Trophoblast cell (in vitro differentiated cells and primary cell): ENCODE data around the gene C1orf159.

ENCODE experiments used
- DNase-seq, 2 donors: peaks; one replicate each; pipeline ENCODE4 v3.0.0-alpha.2; 2016
- H2AFZ ChIP-seq: 2 replicates; pipeline ENCODE4 v1.6.1; 2013; ENCODE audit warnings: low read length, moderate library complexity, mild to moderate bottlenecking; ENCODE audit not compliant: insufficient read depth, poor library complexity
- H2AK5ac ChIP-seq: 2 replicates; pipeline ENCODE4 v1.6.1; 2013; ENCODE audit warnings: mild to moderate bottlenecking, low read length
- H2BK120ac ChIP-seq: 2 replicates; pipeline ENCODE4 v1.6.1; 2013; ENCODE audit warnings: low read length, mild to moderate bottlenecking, moderate library complexity; ENCODE audit not compliant: insufficient read depth, poor library complexity
- H2BK12ac ChIP-seq: 2 replicates; pipeline ENCODE4 v1.6.1; 2013; ENCODE audit warnings: mild to moderate bottlenecking, low read length, moderate library complexity
- H2BK5ac ChIP-seq: 2 replicates; pipeline ENCODE4 v1.6.1; 2013; ENCODE audit warnings: low read length, low read depth, moderate library complexity, mild to moderate bottlenecking; ENCODE audit not compliant: poor library complexity
- H3K14ac ChIP-seq: 2 replicates; pipeline ENCODE4 v1.6.1; 2013; ENCODE audit warnings: mild to moderate bottlenecking, low read length
- H3K18ac ChIP-seq: 2 replicates; pipeline ENCODE4 v1.6.1; 2013; ENCODE audit warnings: mild to moderate bottlenecking, low read length
- H3K23ac ChIP-seq: 2 replicates; pipeline ENCODE4 v1.6.1; 2013; ENCODE audit warnings: low read length
- H3K27ac ChIP-seq: 2 replicates; pipeline ENCODE4 v1.5.1; 2013; ENCODE audit warnings: low read depth, mild to moderate bottlenecking, inconsistent platforms, low read length, moderate library complexity
- H3K27me3 ChIP-seq: 2 replicates; pipeline ENCODE4 v1.6.1; 2013; ENCODE audit warnings: inconsistent platforms, mild to moderate bottlenecking, low read length, moderate library complexity; ENCODE audit not compliant: insufficient read depth
- H3K36me3 ChIP-seq, 2 experiments: 1 replicate in 1 of 2; 2 replicates in 1 of 2; pipeline ENCODE4 v1.6.1; 2013; ENCODE audit warnings: low read length in 2 of 2, mild to moderate bottlenecking in 2 of 2, moderate library complexity in 1 of 2; ENCODE audit not compliant: insufficient read depth in 2 of 2, control insufficient read depth in 1 of 2
- H3K4ac ChIP-seq: 2 replicates; pipeline ENCODE4 v1.6.1; 2013; ENCODE audit warnings: low read depth, mild to moderate bottlenecking, low read length, moderate library complexity
- H3K4me1 ChIP-seq, 2 experiments: 1 replicate in 1 of 2; 2 replicates in 1 of 2; pipeline ENCODE4 v1.6.1; 2013; ENCODE audit warnings: low read length in 2 of 2, mild to moderate bottlenecking in 2 of 2, moderate library complexity in 1 of 2; ENCODE audit not compliant: insufficient read depth in 2 of 2, control insufficient read depth in 1 of 2
- H3K4me2 ChIP-seq: 2 replicates; pipeline ENCODE4 v1.6.1; 2013; ENCODE audit warnings: inconsistent platforms, mild to moderate bottlenecking, low read length, moderate library complexity
- H3K4me3 ChIP-seq: 2 replicates; pipeline ENCODE4 v1.5.1; 2013; ENCODE audit warnings: mild to moderate bottlenecking, low read depth, low read length, inconsistent platforms
- H3K79me1 ChIP-seq: one replicate; pipeline ENCODE4 v1.6.1; 2013; ENCODE audit warnings: low read length
- H3K79me2 ChIP-seq: 2 replicates; pipeline ENCODE4 v1.6.1; 2013; ENCODE audit warnings: low read length, mild to moderate bottlenecking; ENCODE audit not compliant: control insufficient read depth, insufficient read depth, poor library complexity
- H3K9ac ChIP-seq: 2 replicates; pipeline ENCODE4 v1.6.1; 2013; ENCODE audit warnings: mild to moderate bottlenecking, low read length
- H3K9me3 ChIP-seq: 2 replicates; pipeline ENCODE4 v1.6.1; 2013; ENCODE audit warnings: low read depth, mild to moderate bottlenecking, control low read depth, inconsistent platforms, low read length; ENCODE audit not compliant: insufficient read depth
- H4K12ac ChIP-seq: 2 replicates; pipeline ENCODE4 v1.6.1; 2013; ENCODE audit warnings: low read depth, mild to moderate bottlenecking, low read length, moderate library complexity
- H4K8ac ChIP-seq: 2 replicates; pipeline ENCODE4 v1.6.1; 2013; ENCODE audit warnings: low read depth, mild to moderate bottlenecking, low read length, moderate library complexity
- H4K91ac ChIP-seq: one replicate; pipeline ENCODE4 v1.6.1; 2013; ENCODE audit warnings: low read depth, mild to moderate bottlenecking, low read length, moderate library complexity
- WGBS: extraction: QIAGEN DNeasy Blood & Tissue Kit; methylation state at CpG from one replicate; pipeline ENCODE4 v1.1.7; 2013; ENCODE audit warnings: missing lambda C conversion rate; ENCODE audit not compliant: insufficient read length, insufficient coverage; ENCODE audit errors: extremely low coverage; 5-methylcytosine and 5-hydroxymethylcytosine counted together

Gene C1orf159

DNA sequence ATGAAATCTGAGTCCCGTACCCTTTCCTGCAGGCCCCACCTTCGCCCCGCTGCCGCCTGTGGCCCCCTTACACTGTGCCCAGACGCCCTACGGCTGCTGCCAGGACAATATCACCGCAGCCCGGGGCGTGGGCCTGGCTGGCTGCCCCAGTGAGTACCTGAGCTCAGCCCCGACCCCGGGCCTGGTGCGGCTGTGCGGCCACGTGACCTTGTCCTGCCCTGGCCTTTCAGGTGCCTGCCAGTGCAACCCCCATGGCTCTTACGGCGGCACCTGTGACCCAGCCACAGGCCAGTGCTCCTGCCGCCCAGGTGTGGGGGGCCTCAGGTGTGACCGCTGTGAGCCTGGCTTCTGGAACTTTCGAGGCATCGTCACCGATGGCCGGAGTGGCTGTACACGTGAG lies 70.8 kb downstream of the C1orf159 start:
- H4K8ac ChIP-seq = no peak overlapping the region
- WGBS = no CpG with 5 or more reads among the region's 23 CpGs
- no peak overlapping the region for H4K12ac ChIP-seq
- H2AFZ ChIP-seq = no peak overlapping the region
- no peak overlapping the region for H2BK120ac ChIP-seq
- no peak overlapping the region for H3K9ac ChIP-seq
- no peak overlapping the region for H3K4me3 ChIP-seq
- H2BK12ac ChIP-seq = no peak overlapping the region
- H3K79me2 ChIP-seq = no peaks in the 10 kb centered on the region
- no peak overlapping the region for H3K14ac ChIP-seq
- peaks cover 5 to 7% of the 10 kb centered on the region in 2 experiments for H3K4me1 ChIP-seq
- H2AK5ac ChIP-seq = no peak overlapping the region
- H3K4me2 ChIP-seq = no peak overlapping the region
- no peak overlapping the region for H3K4ac ChIP-seq
- peaks cover 77 to 84% of the 10 kb centered on the region in 2 experiments for H3K36me3 ChIP-seq
- no peaks in the 10 kb centered on the region for H3K27me3 ChIP-seq
- peaks cover 4% of the 10 kb centered on the region for H3K9me3 ChIP-seq
- DNase-seq = no peak
- H2BK5ac ChIP-seq = no peak overlapping the region
- no peak overlapping the region for H4K91ac ChIP-seq
- no peak overlapping the region for H3K27ac ChIP-seq
- no peak overlapping the region for H3K18ac ChIP-seq
- H3K79me1 ChIP-seq = no peaks in the 10 kb centered on the region
- no peak overlapping the region for H3K23ac ChIP-seq

GRCh38 chr1:1044455-1045078 lies 71.3 kb downstream of the C1orf159 start:
- no peak overlapping the region for H3K14ac ChIP-seq
- WGBS = no CpG with 5 or more reads among the region's 34 CpGs
- no peak overlapping the region for H2BK5ac ChIP-seq
- peaks cover 73 to 79% of the 10 kb centered on the region in 2 experiments for H3K36me3 ChIP-seq
- no peaks in the 10 kb centered on the region for H3K79me1 ChIP-seq
- DNase-seq = no peak
- H3K27ac ChIP-seq = no peak overlapping the region
- no peaks in the 10 kb centered on the region for H3K27me3 ChIP-seq
- no peak overlapping the region for H2BK12ac ChIP-seq
- no peak overlapping the region for H3K4ac ChIP-seq
- H3K18ac ChIP-seq = no peak overlapping the region
- no peak overlapping the region for H3K4me3 ChIP-seq
- no peak overlapping the region for H4K8ac ChIP-seq
- H3K9ac ChIP-seq = no peak overlapping the region
- H4K91ac ChIP-seq = no peak overlapping the region
- H2AK5ac ChIP-seq = no peak overlapping the region
- H3K79me2 ChIP-seq = no peaks in the 10 kb centered on the region
- H3K9me3 ChIP-seq = peaks cover 4% of the 10 kb centered on the region
- H3K4me2 ChIP-seq = no peak overlapping the region
- peaks cover 10 to 12% of the 10 kb centered on the region in 2 experiments for H3K4me1 ChIP-seq
- H2BK120ac ChIP-seq = no peak overlapping the region
- no peak overlapping the region for H4K12ac ChIP-seq
- no peak overlapping the region for H3K23ac ChIP-seq
- H2AFZ ChIP-seq = no peak overlapping the region

- no peak overlapping the region for H3K4ac ChIP-seq
- no peak overlapping the region for H4K12ac ChIP-seq
- H2AFZ ChIP-seq = no peak overlapping the region
- no CpG with 5 or more reads among the region's 33 CpGs for whole genome bisulfite sequencing
- H3K4me1 ChIP-seq = peaks cover 11 to 14% of the 10 kb centered on the region in 2 experiments
- no peak overlapping the region for H3K14ac ChIP-seq
- no peak overlapping the region for H4K91ac ChIP-seq
- no peak overlapping the region for H2AK5ac ChIP-seq
- H3K27me3 ChIP-seq = no peaks in the 10 kb centered on the region
- no peak overlapping the region for H3K23ac ChIP-seq
- no peaks in the 10 kb centered on the region for H3K79me1 ChIP-seq
- H3K18ac ChIP-seq = no peak overlapping the region
- no peak overlapping the region for H3K9ac ChIP-seq
- H4K8ac ChIP-seq = no peak overlapping the region
- no peaks in the 10 kb centered on the region for H3K79me2 ChIP-seq
- H2BK12ac ChIP-seq = no peak overlapping the region
- no peak overlapping the region for H3K27ac ChIP-seq
- no peak overlapping the region for H3K4me3 ChIP-seq
- H2BK5ac ChIP-seq = no peak overlapping the region
- DNase-seq = no peak
- peaks cover 4% of the 10 kb centered on the region for H3K9me3 ChIP-seq
- H3K4me2 ChIP-seq = no peak overlapping the region
- no peak overlapping the region for H2BK120ac ChIP-seq
- peaks cover 67 to 73% of the 10 kb centered on the region in 2 experiments for H3K36me3 ChIP-seq
Observed at GRCh38 chr1:1043921-1044320, 72.0 kb downstream of the C1orf159 start.

- Histone ChIP-seq H3K9ac (no peak overlapping the region), H3K4me3 (no peak overlapping the region), H4K91ac (no peak overlapping the region), H3K79me1 (no peaks in the 10 kb centered on the region), H3K4me1 (peaks cover 11 to 14% of the 10 kb centered on the region in 2 experiments), H3K79me2 (no peaks in the 10 kb centered on the region), H3K14ac (no peak overlapping the region), H3K4me2 (no peak overlapping the region), H2AK5ac (no peak overlapping the region), H4K8ac (no peak overlapping the region), H4K12ac (no peak overlapping the region), H2BK12ac (no peak overlapping the region), H3K36me3 (peaks cover 69 to 72% of the 10 kb centered on the region in 2 experiments), H3K27me3 (no peaks in the 10 kb centered on the region), H2AFZ (no peak overlapping the region), H3K27ac (no peak overlapping the region), H2BK5ac (no peak overlapping the region), H3K18ac (no peak overlapping the region), H3K4ac (no peak overlapping the region), H3K23ac (no peak overlapping the region), H2BK120ac (no peak overlapping the region), H3K9me3 (peaks cover 4% of the 10 kb centered on the region)
- WGBS = no CpG with 5 or more reads among the region's 27 CpGs
- no peak for DNase-seq
Observed at GRCh38 chr1:1043411-1043810, 72.5 kb downstream of the C1orf159 start.
